HG03460 (cell line): ENCODE data around the gene NCOR2.
A peak's percentile ranks its signal among the peaks of the same experiment; 100 is the strongest.

Experiments
- ATAC-seq: cut with Tn5 transposase; IDR thresholded peaks from one replicate; pipeline ENCODE4 v1.9.1; 2021; ENCODE audit not compliant: unreplicated experiment

The NCOR2 gene

GRCh38 chr12:124561231-124561630 lies 6.2 kb downstream of the NCOR2 start:
- ATAC-seq: no peak

DNA sequence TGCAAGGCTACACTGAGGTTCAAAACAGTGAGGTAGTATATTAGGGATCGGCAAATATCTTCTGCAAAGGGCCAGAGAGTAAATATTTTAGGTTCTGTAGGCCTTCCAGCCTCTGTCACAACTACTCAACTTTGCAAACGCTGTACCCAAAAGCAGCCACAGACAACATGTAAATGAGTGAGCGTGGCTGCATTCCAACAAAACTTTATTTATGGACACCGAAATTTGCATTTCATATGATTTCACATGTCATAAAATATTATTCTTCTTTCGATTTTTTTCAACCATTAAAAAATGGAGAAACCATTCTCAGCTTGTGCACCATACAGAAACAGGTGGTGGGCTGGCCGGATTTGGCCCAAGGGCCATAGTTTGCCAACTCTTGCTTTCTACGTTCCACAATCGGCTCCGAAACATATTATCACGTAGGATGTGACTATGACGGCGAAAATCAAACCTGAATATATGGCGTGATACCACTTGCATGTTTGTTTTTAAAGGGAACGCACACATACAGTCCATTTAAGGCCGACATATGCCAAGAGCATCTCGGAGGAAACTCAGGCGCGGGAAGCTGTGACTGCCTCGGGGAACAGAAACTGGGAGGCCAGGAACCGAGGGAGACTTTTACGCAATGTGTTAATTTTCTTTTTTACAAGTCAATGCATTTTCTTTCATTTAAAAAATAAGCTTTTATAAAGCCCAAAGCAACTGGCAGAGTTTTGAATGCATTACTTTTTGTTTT lies 7.1 kb downstream of the NCOR2 start:
- no peak for ATAC-seq

- no peak for ATAC-seq
These were observed 8.0 kb downstream of the NCOR2 start for GRCh38 chr12:124559182-124560017.

DNA sequence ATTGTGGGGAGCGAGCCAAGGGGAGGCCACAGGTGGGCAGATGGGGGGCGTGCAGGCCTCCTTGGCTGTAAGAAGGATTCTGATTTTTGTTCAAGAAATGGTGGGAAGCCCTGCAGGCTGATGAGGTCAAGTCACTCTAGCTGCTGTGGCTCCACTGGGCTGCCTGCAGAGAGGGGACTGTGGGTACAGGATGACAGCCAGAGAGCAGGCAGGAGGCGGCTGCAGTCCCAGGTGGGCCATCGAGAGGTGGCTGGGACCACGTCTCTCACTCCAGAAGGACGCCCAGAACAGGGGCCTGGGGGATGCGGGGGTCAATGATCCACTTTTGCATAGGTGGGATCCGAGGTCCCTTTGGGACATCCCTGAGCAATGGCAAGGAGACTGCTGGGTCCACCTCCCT lies 9.1 kb downstream of the NCOR2 start:
- ATAC-seq: no peak

GRCh38 chr12:124557518-124558223 lies 9.7 kb downstream of the NCOR2 start:
- ATAC-seq: no peak

- ATAC-seq: no peak
These were observed 10.4 kb downstream of the NCOR2 start for GRCh38 chr12:124556896-124557501.

DNA sequence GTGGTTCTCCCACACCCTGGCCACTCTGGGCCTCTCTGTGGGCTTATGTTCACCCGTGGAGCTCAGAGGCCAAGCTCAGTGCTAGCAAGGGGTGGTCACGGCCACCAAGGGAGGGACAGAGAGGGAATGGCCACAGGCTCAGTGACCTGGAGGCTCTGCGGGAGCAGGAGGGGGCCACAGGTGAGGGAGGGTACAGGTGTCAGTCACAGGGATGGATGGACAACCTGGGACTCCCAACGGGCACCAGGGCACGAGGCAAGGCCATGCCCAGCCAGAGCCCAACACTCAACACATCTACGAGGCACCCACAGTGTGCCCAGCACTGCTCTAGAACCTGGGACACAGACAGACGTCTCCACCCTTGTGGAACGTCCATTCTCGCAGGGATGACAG lies 11.3 kb downstream of the NCOR2 start:
- no peak for ATAC-seq

GRCh38 chr12:124555168-124556073 lies 12.0 kb downstream of the NCOR2 start:
- ATAC-seq: no peak

GRCh38 chr12:124554429-124555029 lies 12.9 kb downstream of the NCOR2 start:
- ATAC-seq: no peak

GRCh38 chr12:124553862-124554428 lies 13.5 kb downstream of the NCOR2 start:
- ATAC-seq: no peak

- no peak for ATAC-seq
These were observed 15.9 kb downstream of the NCOR2 start for GRCh38 chr12:124551268-124552144.

- ATAC-seq: no peak
These were observed 17.0 kb downstream of the NCOR2 start for GRCh38 chr12:124550123-124551089.

DNA sequence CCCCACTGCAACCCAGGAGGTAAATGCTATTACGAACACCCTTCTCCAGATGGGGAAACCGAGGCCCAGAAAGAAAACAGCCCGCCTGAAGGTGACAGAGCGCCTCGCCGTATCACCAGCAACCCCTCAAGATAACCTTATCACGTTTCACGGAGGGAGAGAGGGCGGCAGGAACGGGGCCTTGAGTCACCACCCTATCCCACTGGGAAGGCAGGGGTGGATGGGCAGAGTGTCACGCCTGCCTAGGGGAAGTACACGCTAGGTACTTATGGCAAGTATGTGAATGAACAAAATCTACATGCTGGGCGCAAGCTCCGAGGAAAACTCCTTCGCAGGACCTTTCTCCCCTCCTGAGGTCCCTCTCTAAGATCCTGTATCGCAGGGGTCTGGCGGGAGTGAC lies 17.8 kb downstream of the NCOR2 start:
- no peak for ATAC-seq

DNA sequence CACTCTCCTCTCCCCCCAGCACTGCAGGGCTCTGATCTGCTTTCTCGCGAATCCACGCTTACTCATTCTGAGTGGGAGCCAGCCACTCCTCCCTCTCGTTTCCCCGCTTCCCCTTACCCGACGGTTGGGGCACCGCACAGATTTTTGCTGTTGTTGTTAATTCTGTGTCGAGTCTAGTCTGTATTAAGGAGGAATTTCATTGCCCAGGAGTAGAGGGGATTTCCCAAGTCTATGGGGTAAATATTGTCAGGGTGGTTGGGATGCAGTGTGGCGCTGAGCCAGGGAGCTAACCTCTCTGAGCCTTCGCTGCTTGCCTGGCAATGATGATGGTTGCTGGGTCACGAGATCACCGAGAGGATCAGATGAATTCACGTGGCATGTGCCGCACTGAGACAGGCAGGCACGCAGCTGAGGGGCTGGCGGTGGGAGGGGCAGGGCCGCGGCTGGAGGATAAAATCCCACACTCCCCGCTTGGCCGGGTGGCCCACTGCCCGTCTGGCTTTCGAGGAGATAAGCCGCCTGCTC lies 18.5 kb downstream of the NCOR2 start:
- ATAC-seq: no peak

- no peak for ATAC-seq
These were observed 19.8 kb downstream of the NCOR2 start for GRCh38 chr12:124547626-124548025.

GRCh38 chr12:124545508-124546418 lies 21.6 kb downstream of the NCOR2 start:
- peak; percentile 77 for ATAC-seq
